ENCODE data around the gene NDE1. TPM values are rescaled to one million over a fixed set of nuclear protein-coding genes. Genes with fewer than 3 reads are reported as not detected.

The NDE1 gene
- total RNA-seq, 2 donors from 2014 or later, result 34.3 to 39.3 TPM

DNA sequence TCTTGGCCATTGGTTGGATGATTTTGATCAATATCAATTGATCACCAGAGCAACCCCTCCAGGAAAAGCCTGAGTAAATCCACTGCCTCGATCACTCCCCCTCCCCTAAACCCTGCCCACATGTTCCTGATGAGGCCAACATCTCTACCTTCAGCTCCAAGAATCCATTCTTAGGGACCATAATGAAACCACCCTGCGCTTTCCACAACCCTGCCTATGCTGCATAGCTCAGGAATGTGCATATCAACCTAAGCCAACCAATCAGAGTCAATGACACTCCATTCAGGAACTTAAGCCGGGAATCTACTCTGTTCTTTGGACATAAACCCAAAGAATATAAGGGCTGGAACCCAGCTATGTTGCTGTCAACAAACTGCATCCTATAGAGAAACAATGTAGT, 120.5 kb downstream of the NDE1 start:
- no peaks in the 10 kb centered on the region for H3K9me3 ChIP-seq
- no peaks in the 10 kb centered on the region for H3K36me3 ChIP-seq
- TF ChIP-seq, protein P1, sequence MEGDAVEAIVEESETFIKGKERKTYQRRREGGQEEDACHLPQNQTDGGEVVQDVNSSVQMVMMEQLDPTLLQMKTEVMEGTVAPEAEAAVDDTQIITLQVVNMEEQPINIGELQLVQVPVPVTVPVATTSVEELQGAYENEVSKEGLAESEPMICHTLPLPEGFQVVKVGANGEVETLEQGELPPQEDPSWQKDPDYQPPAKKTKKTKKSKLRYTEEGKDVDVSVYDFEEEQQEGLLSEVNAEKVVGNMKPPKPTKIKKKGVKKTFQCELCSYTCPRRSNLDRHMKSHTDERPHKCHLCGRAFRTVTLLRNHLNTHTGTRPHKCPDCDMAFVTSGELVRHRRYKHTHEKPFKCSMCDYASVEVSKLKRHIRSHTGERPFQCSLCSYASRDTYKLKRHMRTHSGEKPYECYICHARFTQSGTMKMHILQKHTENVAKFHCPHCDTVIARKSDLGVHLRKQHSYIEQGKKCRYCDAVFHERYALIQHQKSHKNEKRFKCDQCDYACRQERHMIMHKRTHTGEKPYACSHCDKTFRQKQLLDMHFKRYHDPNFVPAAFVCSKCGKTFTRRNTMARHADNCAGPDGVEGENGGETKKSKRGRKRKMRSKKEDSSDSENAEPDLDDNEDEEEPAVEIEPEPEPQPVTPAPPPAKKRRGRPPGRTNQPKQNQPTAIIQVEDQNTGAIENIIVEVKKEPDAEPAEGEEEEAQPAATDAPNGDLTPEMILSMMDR (IDR thresholded peaks at IDR 0.05), result no peak
- TF ChIP-seq POLR2AphosphoS5 (IDR thresholded peaks at IDR 0.05) (no peak), POLR2A (IDR thresholded peaks at IDR 0.05) (no peak)
- peak overlapping the region; percentile 26 to 49 for H3K27ac ChIP-seq
- 47% methylated on average over 3 of the region's 3 CpGs for WGBS
- H3K4me3 ChIP-seq, result no peak overlapping the region
- DNase-seq (ENCODE audit: low spot score), result no peak
- H3K27me3 ChIP-seq (replicated peaks; ENCODE audit: insufficient read depth), result no peaks in the 10 kb centered on the region
- H3K4me1 ChIP-seq (replicated peaks), result no peaks in the 10 kb centered on the region
- intact Hi-C loops (cut with DNase I), result no loop called here

DNA sequence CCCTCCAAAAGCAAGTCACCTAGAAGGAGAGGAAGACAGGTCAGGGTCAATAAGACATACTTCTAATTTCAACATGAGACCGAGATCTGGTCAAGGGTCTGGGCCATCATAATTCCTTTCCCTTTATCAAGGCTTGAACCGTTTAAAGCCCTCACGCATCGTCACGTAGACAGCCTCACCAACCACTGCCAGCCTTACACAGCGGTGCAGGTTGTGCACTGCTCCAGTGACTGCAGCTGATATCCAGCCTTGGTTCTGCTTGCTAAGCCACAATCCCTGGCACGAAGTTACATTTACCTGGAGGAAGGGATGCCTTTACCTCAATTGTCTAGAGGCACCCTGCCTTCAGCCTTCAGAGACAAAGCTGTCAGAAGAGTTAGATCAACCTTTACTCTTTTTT, 121.6 kb downstream of the NDE1 start:
- intact Hi-C loops (cut with DNase I), result no loop called here
- H3K27ac ChIP-seq, result no peak overlapping the region
- no peaks in the 10 kb centered on the region for H3K4me1 ChIP-seq (replicated peaks)
- no peaks in the 10 kb centered on the region for H3K27me3 ChIP-seq (replicated peaks; ENCODE audit: insufficient read depth)
- no peak overlapping the region for H3K4me3 ChIP-seq
- no peak for DNase-seq (ENCODE audit: low spot score)
- WGBS, result 92% methylated on average over 7 of the region's 7 CpGs
- H3K36me3 ChIP-seq, result no peaks in the 10 kb centered on the region
- no peak for TF ChIP-seq POLR2AphosphoS5 (IDR thresholded peaks at IDR 0.05)
- no peaks in the 10 kb centered on the region for H3K9me3 ChIP-seq

DNA sequence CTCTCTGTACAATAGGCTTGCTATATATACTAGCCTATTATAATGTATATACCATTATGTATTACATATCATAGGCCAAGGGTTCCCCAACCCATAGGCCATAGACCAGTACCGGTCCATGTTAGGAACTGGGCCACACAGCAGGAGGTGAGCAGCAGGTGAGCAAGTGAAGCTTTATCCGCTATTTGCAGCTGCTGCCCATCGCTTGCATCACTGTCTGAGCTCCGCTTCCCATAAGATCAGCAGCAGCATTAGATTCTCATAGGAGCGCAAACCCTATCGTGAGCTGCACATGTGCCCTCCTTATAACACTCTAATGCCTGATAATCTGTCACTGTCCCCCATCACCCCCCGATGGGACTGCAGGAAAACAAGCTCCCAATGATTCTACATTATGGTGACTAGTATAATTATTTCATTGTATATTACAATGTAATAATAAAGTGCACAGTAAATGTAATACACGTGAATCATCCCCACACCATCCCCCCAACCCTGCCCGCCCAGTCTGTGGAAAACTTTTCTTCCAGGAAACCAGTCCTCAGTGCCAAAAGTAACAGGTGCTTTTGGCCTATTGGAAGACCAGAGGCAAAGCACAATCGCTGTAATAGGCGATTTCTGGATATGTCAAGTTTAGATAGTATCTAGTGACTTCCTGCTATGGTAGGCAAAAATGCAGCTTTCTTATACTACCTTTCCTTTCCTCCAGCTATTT, 122.7 kb downstream of the NDE1 start:
- H3K4me1 ChIP-seq (replicated peaks), result no peaks in the 10 kb centered on the region
- H3K27ac ChIP-seq, result no peak overlapping the region
- no peak overlapping the region for H3K4me3 ChIP-seq
- H3K27me3 ChIP-seq (replicated peaks; ENCODE audit: insufficient read depth), result no peaks in the 10 kb centered on the region
- intact Hi-C loops (cut with DNase I), result no loop called here
- H3K36me3 ChIP-seq, result no peaks in the 10 kb centered on the region
- DNase-seq (ENCODE audit: low spot score), result no peak
- TF ChIP-seq POLR2AphosphoS5 (IDR thresholded peaks at IDR 0.05) (no peak), POLR2A (IDR thresholded peaks at IDR 0.05) (no peak)
- TF ChIP-seq, protein P1 (IDR thresholded peaks at IDR 0.05), result no peak
- no peaks in the 10 kb centered on the region for H3K9me3 ChIP-seq
- WGBS, result 77% methylated on average over 11 of the region's 11 CpGs

DNA sequence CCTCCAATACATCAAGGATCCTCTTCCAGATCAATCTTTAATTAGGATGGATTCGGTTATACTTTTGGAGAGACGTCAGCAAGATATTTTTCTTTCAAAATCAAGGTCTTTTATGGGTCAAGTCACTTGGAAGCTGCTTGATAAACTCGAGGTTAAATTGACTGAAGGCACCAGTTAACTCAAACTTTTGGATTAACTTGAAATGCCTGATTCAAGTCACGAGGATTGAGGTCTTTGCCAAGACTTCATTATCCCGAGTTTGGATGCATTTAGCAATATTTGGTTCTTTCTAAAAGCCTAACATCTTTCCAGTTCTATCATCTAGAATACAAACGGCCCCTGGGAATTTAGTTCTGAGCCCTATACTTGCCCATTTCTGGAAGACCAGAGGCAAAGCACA, 123.9 kb downstream of the NDE1 start:
- intact Hi-C loops (cut with DNase I), result no loop called here
- H3K27me3 ChIP-seq (replicated peaks; ENCODE audit: insufficient read depth), result no peaks in the 10 kb centered on the region
- H3K36me3 ChIP-seq, result no peaks in the 10 kb centered on the region
- TF ChIP-seq POLR2A (IDR thresholded peaks at IDR 0.05), result no peak
- TF ChIP-seq POLR2AphosphoS5 (IDR thresholded peaks at IDR 0.05), result no peak
- TF ChIP-seq, protein P1 (IDR thresholded peaks at IDR 0.05), result no peak
- H3K27ac ChIP-seq, result no peak overlapping the region
- H3K4me3 ChIP-seq, result no peak overlapping the region
- 36% methylated on average over 6 of the region's 6 CpGs for WGBS
- H3K4me1 ChIP-seq (replicated peaks), result no peaks in the 10 kb centered on the region
- H3K9me3 ChIP-seq, result no peaks in the 10 kb centered on the region
- DNase-seq (ENCODE audit: low spot score), result no peak

DNA sequence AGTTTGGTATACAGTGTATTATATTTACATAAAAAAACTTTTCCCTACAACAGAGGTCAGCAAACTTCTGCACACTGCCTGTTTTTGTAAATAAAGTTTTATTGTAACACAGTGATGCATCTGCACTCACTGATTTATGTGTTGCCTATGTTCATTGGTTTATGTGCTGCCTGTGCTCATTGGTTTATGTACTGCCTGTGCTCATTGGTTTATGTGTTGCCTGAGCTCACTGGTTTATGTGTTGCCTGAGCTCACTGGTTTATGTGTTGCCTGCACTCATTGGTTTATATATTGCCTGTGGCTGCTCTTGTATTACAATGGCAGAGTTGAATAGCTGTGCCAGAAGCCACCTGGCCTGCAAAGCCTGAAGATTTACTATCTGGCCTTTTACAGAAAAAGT, 125.2 kb downstream of the NDE1 start:
- H3K27me3 ChIP-seq (replicated peaks; ENCODE audit: insufficient read depth), result no peaks in the 10 kb centered on the region
- H3K4me3 ChIP-seq, result no peak overlapping the region
- TF ChIP-seq POLR2A (IDR thresholded peaks at IDR 0.05) (no peak), POLR2AphosphoS5 (IDR thresholded peaks at IDR 0.05) (no peak)
- TF ChIP-seq, protein P1 (IDR thresholded peaks at IDR 0.05), result no peak
- no peak overlapping the region for H3K27ac ChIP-seq
- H3K9me3 ChIP-seq, result no peaks in the 10 kb centered on the region
- DNase-seq (ENCODE audit: low spot score), result no peak
- intact Hi-C loops (cut with DNase I), result no loop called here
- H3K4me1 ChIP-seq (replicated peaks), result no peaks in the 10 kb centered on the region
- no peaks in the 10 kb centered on the region for H3K36me3 ChIP-seq

Data from prostate gland (tissue), 2 donors.